Astrocyte of the cerebellum (primary cell): ENCODE data around the gene MAPKAP1.
"Not testable (repeated sequence)": the region's sequence is repeated elsewhere in the genome, so short reads cannot be mapped to it uniquely, and the experiment has no call there.

ENCODE experiments used
- DNase-seq: peaks from one replicate; pipeline ENCODE4 v3.0.0-alpha.2; 2011; ENCODE audit warnings: low read depth
- H3K4me3 ChIP-seq: 2 replicates; pipeline ENCODE4 v1.5.1; 2011; ENCODE audit warnings: mild to moderate bottlenecking, low read depth, low read length, moderate library complexity
- CTCF ChIP-seq: IDR thresholded peaks from 2 replicates; pipeline ENCODE4 v1.5.1; 2012; ENCODE audit warnings: low read length, low read depth, moderate library complexity, mild to moderate bottlenecking; ENCODE audit errors: missing control alignments
- in situ Hi-C: cut with HindIII; loops from 2 replicates; pipeline ENCODE4 v1.10.0; 2017; ENCODE audit warnings: low sequenced_read_pairs

MAPKAP1 gene

GRCh38 chr9:125404733-125405132 lies 302.3 kb downstream of the MAPKAP1 start:
- no peak overlapping the region for H3K4me3 ChIP-seq
- no peak for TF ChIP-seq CTCF
- in situ Hi-C loops, result no loop called here
- DNase-seq, result no peak

GRCh38 chr9:125400725-125401716 lies 306.0 kb downstream of the MAPKAP1 start:
- in situ Hi-C loops, result no loop called here
- no peak overlapping the region for H3K4me3 ChIP-seq
- DNase-seq, result no peak
- no peak for TF ChIP-seq CTCF

GRCh38 chr9:125400232-125400631 lies 306.8 kb downstream of the MAPKAP1 start:
- DNase-seq, in situ Hi-C loops, H3K4me3 ChIP-seq: not testable (repeated sequence)

GRCh38 chr9:125399666-125400065 lies 307.3 kb downstream of the MAPKAP1 start:
- in situ Hi-C loops, result no loop called here
- no peak for DNase-seq
- no peak overlapping the region for H3K4me3 ChIP-seq
- TF ChIP-seq CTCF, result no peak

- H3K4me3 ChIP-seq, result no peak overlapping the region
- in situ Hi-C loops, result no loop called here
- DNase-seq, result no peak
- no peak for TF ChIP-seq CTCF
Measured at GRCh38 chr9:125399165-125399564, 307.8 kb downstream of the MAPKAP1 start.

GRCh38 chr9:125398243-125398642 lies 308.8 kb downstream of the MAPKAP1 start:
- in situ Hi-C loops, result no loop called here
- no peak for DNase-seq
- no peak overlapping the region for H3K4me3 ChIP-seq
- no peak for TF ChIP-seq CTCF

- in situ Hi-C loops, result no loop called here
- no peak for DNase-seq
- TF ChIP-seq CTCF, result no peak
- H3K4me3 ChIP-seq, result no peak overlapping the region
Measured at GRCh38 chr9:125397736-125398135, 309.3 kb downstream of the MAPKAP1 start.
